B cell (primary cell): ENCODE data around the gene AP2S1. TPM values are rescaled to one million over a fixed set of nuclear protein-coding genes. Genes with fewer than 3 reads are reported as not detected.

Source experiments
- ATAC-seq: fragments of 200-7000 bp; cut with Tn5 transposase; one replicate; pipeline ENCODE4 v1.10.0; 2021; ENCODE audit warnings: low read depth, mild to moderate bottlenecking, moderate number of reproducible peaks, moderate library complexity
- CTCF ChIA-PET: fragments of 350-600 bp; sonication (Branson Sonifier 250); formaldehyde crosslinking; loops from one replicate; lab custom pipeline; 2021; ENCODE audit warnings: antibody characterized with exemption, inconsistent platforms; lab: Charles Lee
- POLR2A ChIA-PET: fragments of 350-600 bp; sonication (Branson Sonifier 250); formaldehyde crosslinking; loops from one replicate; lab custom pipeline; 2021; ENCODE audit warnings: antibody characterized with exemption; lab: Charles Lee
- DNase-seq: peaks from one replicate; pipeline ENCODE4 v3.0.0; 2013
- H2AFZ ChIP-seq: 2 replicates; pipeline ENCODE4 v1.6.1; 2012; ENCODE audit warnings: mild to moderate bottlenecking, low read depth, low read length; ENCODE audit not compliant: insufficient read depth, poor library complexity, severe bottlenecking
- H3K27ac ChIP-seq, 2 donors: 1 replicate in 1 of 2; 2 replicates in 1 of 2; pipeline ENCODE4 v1.5.1; 2012 to 2013; ENCODE audit warnings: low read length in 2 of 2, mild to moderate bottlenecking in 2 of 2, moderate library complexity in 1 of 2
- H3K27me3 ChIP-seq, 4 experiments: fragments of 200-600 bp in 1 of 4; sonication (generic) in 1 of 4; replicated peaks in 1 of 4; 1 replicate in 2 of 4; 2 replicates in 2 of 4; pipeline versions ENCODE4 v1.6.1 to v1.7.0; 2013 to 2016; ENCODE audit warnings: low read length in 3 of 4, mild to moderate bottlenecking in 2 of 4, mixed read lengths in 1 of 4, moderate library complexity in 1 of 4; ENCODE audit not compliant: insufficient read depth in 4 of 4, control insufficient read depth in 3 of 4; ENCODE audit errors: control extremely low read depth in 1 of 4
- H3K36me3 ChIP-seq, 2 experiments: replicated peaks in 1 of 2; 1 replicate in 1 of 2; 2 replicates in 1 of 2; pipeline versions ENCODE4 v1.6.1 to v1.7.1; 2013; ENCODE audit warnings: low read length in 1 of 2; ENCODE audit not compliant: insufficient read depth in 2 of 2, control insufficient read depth in 1 of 2; ENCODE audit errors: control extremely low read depth in 1 of 2, extremely low read depth in 1 of 2
- H3K4me1 ChIP-seq, 2 donors: fragments of 200-600 bp in 1 of 2; sonication (generic) in 1 of 2; 1 replicate in 1 of 2; 2 replicates in 1 of 2; pipeline versions ENCODE4 v1.5.1 to v1.6.1; 2013 to 2017; ENCODE audit warnings: low read length in 2 of 2; ENCODE audit not compliant: control insufficient read depth in 2 of 2, insufficient read depth in 2 of 2
- H3K4me2 ChIP-seq: replicated peaks from 2 replicates; pipeline ENCODE3; 2012; ENCODE audit warnings: mild to moderate bottlenecking, low read depth, low read length; ENCODE audit not compliant: poor library complexity, severe bottlenecking
- H3K4me3 ChIP-seq, 5 experiments: fragments of 200-600 bp in 1 of 5; sonication (generic) in 1 of 5; 1 replicate in 3 of 5; 2 replicates in 2 of 5; pipeline versions ENCODE4 v1.5.1 to v1.7.0; 2011 to 2016; ENCODE audit warnings: low read length in 4 of 5, mild to moderate bottlenecking in 4 of 5, low read depth in 2 of 5, control low read depth in 1 of 5, moderate library complexity in 1 of 5; ENCODE audit not compliant: insufficient read depth in 1 of 5; ENCODE audit errors: control extremely low read depth in 1 of 5, extremely low read depth in 1 of 5
- H3K79me2 ChIP-seq: fragments of 200-600 bp; sonication (generic); one replicate; pipeline ENCODE4 v1.6.0; 2016; ENCODE audit warnings: low read length; ENCODE audit not compliant: control insufficient read depth, insufficient read depth
- H3K9ac ChIP-seq: fragments of 200-600 bp; sonication (generic); 2 replicates; pipeline ENCODE4 v1.6.1; 2017; ENCODE audit warnings: mild to moderate bottlenecking, low read length, moderate library complexity
- H3K9me3 ChIP-seq, 3 donors: one replicate each; pipeline versions ENCODE4 v1.6.1 to v1.7.1; 2013; ENCODE audit warnings: low read length in 2 of 3; ENCODE audit not compliant: control insufficient read depth in 2 of 3, insufficient read depth in 1 of 3; ENCODE audit errors: control extremely low read depth in 1 of 3
- H4K20me1 ChIP-seq: 2 replicates; pipeline ENCODE4 v1.6.0; 2012; ENCODE audit warnings: mild to moderate bottlenecking, low read length; ENCODE audit not compliant: insufficient read depth, control insufficient read depth, poor library complexity, severe bottlenecking
- H3K27ac Mint-ChIP-seq: one replicate; pipeline ENCODE4 v1.8.0; 2021; ENCODE audit warnings: mixed read lengths
- H3K27me3 Mint-ChIP-seq: one replicate; pipeline ENCODE4 v1.8.0; 2021; ENCODE audit warnings: mixed read lengths
- H3K4me1 Mint-ChIP-seq: one replicate; pipeline ENCODE4 v1.8.0; 2021; ENCODE audit warnings: mixed read lengths
- H3K4me3 Mint-ChIP-seq: one replicate; pipeline ENCODE4 v1.8.0; 2021; ENCODE audit warnings: mixed read lengths
- H3K9me3 Mint-ChIP-seq: one replicate; pipeline ENCODE4 v1.8.0; 2022; ENCODE audit warnings: mixed read lengths; ENCODE audit not compliant: insufficient read depth
- EZH2 ChIP-seq: IDR thresholded peaks from 2 replicates; pipeline ENCODE4 v1.6.1; 2012; ENCODE audit warnings: borderline replicate concordance, low read depth, mild to moderate bottlenecking, moderate library complexity, low read length; ENCODE audit not compliant: insufficient read depth, poor library complexity, severe bottlenecking
- WGBS: methylation state at CpG from one replicate; pipeline ENCODE4 v1.1.5; 2013; ENCODE audit warnings: missing lambda C conversion rate; ENCODE audit not compliant: insufficient coverage; 5-methylcytosine and 5-hydroxymethylcytosine counted together
- intact Hi-C: fragments of 100-400 bp; cut with micrococcal nuclease; formaldehyde crosslinking; loops from one replicate; pipeline ENCODE4 v1.10.0; 2022
- polyA minus RNA-seq: library from RNA; depleted of rRNA, polyadenylated mRNA; stranded (reverse); fragments of >200 nt; gene quantifications from 2 replicates; pipeline ENCODE4 v1.2.3, GENCODE V29; 2012
- polyA plus RNA-seq: library from polyadenylated mRNA; depleted of rRNA; stranded (reverse); fragments of >200 nt; gene quantifications from 2 replicates; pipeline ENCODE4 v1.2.3, GENCODE V29; 2012
- total RNA-seq, 2 donors: library from RNA; stranded (reverse); fragments of 120-200 nt in 1 of 2; gene quantifications; 1 replicate in 1 of 2; 2 replicates in 1 of 2; pipeline versions ENCODE4 v1.2.3 to v1.2.4, GENCODE V29; 2013 to 2022
- TF ChIP-seq, protein P1 (sequence below): fragments of 200-600 bp; IDR thresholded peaks from one replicate; pipeline ENCODE4 v1.8.0; 2022; ENCODE audit warnings: antibody characterized with exemption, mild to moderate bottlenecking

Gene AP2S1
- 47.2 and 49.3 TPM in 2 replicates for total RNA-seq
- 53.3 TPM for total RNA-seq (2013)
- 22.3 and 51.3 TPM in 2 replicates for polyA plus RNA-seq
- polyA minus RNA-seq: 38.0 and 41.0 TPM in 2 replicates

- Histone ChIP-seq H3K36me3 (no peaks in the 10 kb centered on the region), H3K9me3 (peaks cover 0 to under 1% (median 0%) of the 10 kb centered on the region in 3 donors), H3K4me2 (peak within 1 kb of the TSS; percentile 95), H3K27ac (peak within 1 kb of the TSS; percentile 58 to 81), H2AFZ (peak within 1 kb of the TSS; percentile 93), H4K20me1 (peaks cover 10% of the 10 kb centered on the region), H3K27me3 (no peaks in the 10 kb centered on the region), H3K4me1 (peaks cover 17 to 24% of the 10 kb centered on the region in 2 donors), H3K79me2 (peaks cover 34% of the 10 kb centered on the region), H3K4me3 (peak within 1 kb of the TSS; percentile 59 to 89 (median 82)), H3K9ac (peak within 1 kb of the TSS; percentile 86)
- Mint-ChIP-seq H3K4me1 (peaks cover 32% of the 10 kb centered on the region), H3K27me3 (no peaks in the 10 kb centered on the region), H3K9me3 (no peaks in the 10 kb centered on the region), H3K4me3 (peak within 1 kb of the TSS; percentile 98), H3K27ac (peak within 1 kb of the TSS; percentile 86)
- under 1% methylated on average over 46 of the region's 53 CpGs for WGBS
- ATAC-seq (peak; percentile 93), DNase-seq (peak; percentile 95)
- no peak for TF ChIP-seq EZH2
- TF ChIP-seq, protein P1, sequence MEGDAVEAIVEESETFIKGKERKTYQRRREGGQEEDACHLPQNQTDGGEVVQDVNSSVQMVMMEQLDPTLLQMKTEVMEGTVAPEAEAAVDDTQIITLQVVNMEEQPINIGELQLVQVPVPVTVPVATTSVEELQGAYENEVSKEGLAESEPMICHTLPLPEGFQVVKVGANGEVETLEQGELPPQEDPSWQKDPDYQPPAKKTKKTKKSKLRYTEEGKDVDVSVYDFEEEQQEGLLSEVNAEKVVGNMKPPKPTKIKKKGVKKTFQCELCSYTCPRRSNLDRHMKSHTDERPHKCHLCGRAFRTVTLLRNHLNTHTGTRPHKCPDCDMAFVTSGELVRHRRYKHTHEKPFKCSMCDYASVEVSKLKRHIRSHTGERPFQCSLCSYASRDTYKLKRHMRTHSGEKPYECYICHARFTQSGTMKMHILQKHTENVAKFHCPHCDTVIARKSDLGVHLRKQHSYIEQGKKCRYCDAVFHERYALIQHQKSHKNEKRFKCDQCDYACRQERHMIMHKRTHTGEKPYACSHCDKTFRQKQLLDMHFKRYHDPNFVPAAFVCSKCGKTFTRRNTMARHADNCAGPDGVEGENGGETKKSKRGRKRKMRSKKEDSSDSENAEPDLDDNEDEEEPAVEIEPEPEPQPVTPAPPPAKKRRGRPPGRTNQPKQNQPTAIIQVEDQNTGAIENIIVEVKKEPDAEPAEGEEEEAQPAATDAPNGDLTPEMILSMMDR: no peak
- POLR2A ChIA-PET: interaction anchor here (0.8 to 1.4 kb wide), 3 partner anchors 10 to 250 kb away, joined by 3 to 4 read pairs (median 4); partner anchors contain the start of gene ARHGAP35
- CTCF ChIA-PET: interaction anchor here (0.7 to 2.5 kb wide), 4 partner anchors 10 to 249 kb away, joined by 3 to 9 read pairs (median 6); partner anchors contain the start of gene CALM3
- intact Hi-C loops: loop anchor here (1.0 to 10.0 kb wide), 8 partner anchors 10 to 988 kb away; partner anchors contain the start of genes ARHGAP35, CALM3, NAPA and SYMPK
Measured at GRCh38 chr19:46850228-46851203, at the start of gene AP2S1. AP2S1 (minus strand) TSS chr19:46850846; CDS start chr19:46850766, 80 bp downstream.
